Measurements from ENCODE around the gene ACAD8.
"Not testable (repeated sequence)": the region's sequence is repeated elsewhere in the genome, so short reads cannot be mapped to it uniquely, and the experiment has no call there.

Gene ACAD8

DNA sequence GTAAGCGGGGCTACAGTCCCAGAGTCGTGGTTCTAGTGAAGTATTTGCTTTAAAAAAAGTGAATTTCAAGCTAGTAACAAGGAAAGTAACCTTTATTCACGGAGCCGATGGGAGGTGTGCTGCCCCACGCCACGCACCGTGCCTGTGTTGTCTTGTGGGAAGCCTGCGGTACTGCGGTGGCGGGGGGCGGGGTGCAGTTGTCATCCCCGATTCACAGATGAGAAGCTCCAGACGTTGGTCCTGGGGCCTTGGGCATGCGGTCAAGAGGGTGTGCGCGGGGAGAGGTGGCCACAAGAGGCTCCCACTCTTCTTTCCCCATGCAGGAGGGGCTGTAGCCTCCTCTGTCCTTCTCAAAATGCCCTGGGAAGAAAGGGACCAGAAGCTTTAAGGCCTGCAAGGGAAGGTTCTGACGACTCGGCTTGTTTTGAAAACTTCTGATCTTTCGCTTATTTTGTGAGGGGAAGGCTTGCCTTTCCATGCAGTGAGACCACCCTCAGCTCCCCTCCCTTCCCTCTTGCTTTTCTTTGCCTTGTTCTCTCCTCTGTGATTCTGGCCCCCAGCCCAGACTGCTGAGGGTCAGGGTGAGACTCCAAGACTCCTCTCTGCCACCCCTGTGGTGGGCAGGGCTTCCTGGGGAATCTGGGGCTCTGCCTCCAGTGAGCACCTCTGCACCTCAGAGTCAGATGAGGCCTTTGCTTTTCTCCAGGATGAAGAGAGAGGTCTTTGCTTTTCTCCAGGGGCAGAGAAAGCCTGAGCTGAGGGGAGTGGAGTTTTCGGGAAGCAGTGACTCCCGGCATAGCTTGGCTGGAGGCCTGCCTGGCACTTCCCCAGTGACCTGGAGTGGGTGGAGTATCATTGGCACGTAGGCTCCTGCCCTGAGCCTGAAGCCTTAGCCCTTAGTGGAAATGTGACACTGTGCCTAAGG lies 29.0 kb downstream of the ACAD8 start:
- Histone ChIP-seq H3K4me1 (ENCODE audit: insufficient read depth, low read length, poor library complexity, severe bottlenecking) (no peaks in the 10 kb centered on the region), H3K36me3 (ENCODE audit: insufficient read depth, low read length) (no peaks in the 10 kb centered on the region), H3K4me2 (ENCODE audit: low read depth, low read length, poor library complexity, severe bottlenecking) (no peak overlapping the region), H3F3A (ENCODE audit: low read depth) (no peaks in the 10 kb centered on the region), H4K20me1 (ENCODE audit: insufficient read depth, low read length, poor library complexity, severe bottlenecking) (no peaks in the 10 kb centered on the region), H3K4me3 (ENCODE audit: low read length, poor library complexity, severe bottlenecking) (no peak overlapping the region), H3K9ac (ENCODE audit: low read depth, low read length, poor library complexity, severe bottlenecking) (no peak overlapping the region), H3K9me2 (replicated peaks; ENCODE audit: low read depth, low read length) (no peaks in the 10 kb centered on the region), H2AFZ (ENCODE audit: low read length) (no peak overlapping the region), H3K79me2 (ENCODE audit: insufficient read depth, low read length) (no peaks in the 10 kb centered on the region), H3K27me3 (ENCODE audit: insufficient read depth, low read length, poor library complexity, severe bottlenecking) (no peaks in the 10 kb centered on the region), H3K9me3 (ENCODE audit: insufficient read depth, low read depth, low read length) (no peaks in the 10 kb centered on the region)
- no peak for TF ChIP-seq EZH2phosphoT487 (IDR thresholded peaks at IDR 0.05; ENCODE audit: borderline replicate concordance)
- TF ChIP-seq, protein P1, sequence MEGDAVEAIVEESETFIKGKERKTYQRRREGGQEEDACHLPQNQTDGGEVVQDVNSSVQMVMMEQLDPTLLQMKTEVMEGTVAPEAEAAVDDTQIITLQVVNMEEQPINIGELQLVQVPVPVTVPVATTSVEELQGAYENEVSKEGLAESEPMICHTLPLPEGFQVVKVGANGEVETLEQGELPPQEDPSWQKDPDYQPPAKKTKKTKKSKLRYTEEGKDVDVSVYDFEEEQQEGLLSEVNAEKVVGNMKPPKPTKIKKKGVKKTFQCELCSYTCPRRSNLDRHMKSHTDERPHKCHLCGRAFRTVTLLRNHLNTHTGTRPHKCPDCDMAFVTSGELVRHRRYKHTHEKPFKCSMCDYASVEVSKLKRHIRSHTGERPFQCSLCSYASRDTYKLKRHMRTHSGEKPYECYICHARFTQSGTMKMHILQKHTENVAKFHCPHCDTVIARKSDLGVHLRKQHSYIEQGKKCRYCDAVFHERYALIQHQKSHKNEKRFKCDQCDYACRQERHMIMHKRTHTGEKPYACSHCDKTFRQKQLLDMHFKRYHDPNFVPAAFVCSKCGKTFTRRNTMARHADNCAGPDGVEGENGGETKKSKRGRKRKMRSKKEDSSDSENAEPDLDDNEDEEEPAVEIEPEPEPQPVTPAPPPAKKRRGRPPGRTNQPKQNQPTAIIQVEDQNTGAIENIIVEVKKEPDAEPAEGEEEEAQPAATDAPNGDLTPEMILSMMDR (conservative IDR thresholded peaks at IDR 0.05; ENCODE audit: low read length) = no peak

DNA sequence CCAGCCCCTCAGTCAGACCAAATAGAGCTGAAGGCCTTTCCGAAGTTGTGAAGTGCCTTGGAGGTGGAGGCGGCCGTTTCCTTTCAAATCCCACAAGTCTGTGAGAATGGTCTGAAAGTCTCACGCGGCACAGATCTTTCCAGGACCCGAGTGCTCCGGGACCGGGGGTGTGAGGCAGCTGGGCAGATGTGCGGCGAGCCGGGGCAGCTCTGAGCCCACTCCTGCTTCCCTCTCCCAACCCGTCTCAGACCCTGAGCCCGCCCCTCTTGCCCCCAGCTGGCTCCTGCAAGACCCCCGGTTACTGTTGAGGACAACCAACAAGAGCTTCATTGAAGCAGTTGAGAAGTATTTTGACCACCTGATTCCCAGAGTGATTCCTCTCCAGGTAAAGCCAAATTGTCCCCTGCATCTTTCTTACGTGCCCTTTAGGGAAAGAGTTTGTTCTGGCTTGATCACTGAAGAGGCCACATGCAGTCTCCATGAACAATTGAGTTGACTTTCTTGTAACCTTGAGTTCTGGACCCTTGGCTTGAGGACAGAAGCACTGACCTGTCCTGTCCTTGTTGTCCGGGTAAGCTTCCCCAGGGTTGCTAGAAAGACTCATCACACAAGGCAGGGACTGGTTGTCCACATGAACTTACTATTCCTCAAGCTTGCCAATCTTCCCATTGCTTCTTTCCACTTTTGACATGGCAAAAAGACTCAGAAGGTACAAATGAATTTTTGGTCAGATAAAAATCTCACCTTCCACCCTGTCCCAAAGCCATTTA lies 30.3 kb downstream of the ACAD8 start:
- no peaks in the 10 kb centered on the region for H3K9me3 ChIP-seq (ENCODE audit: insufficient read depth, low read depth, low read length)
- H3K9ac ChIP-seq (ENCODE audit: low read depth, low read length, poor library complexity, severe bottlenecking) = no peak overlapping the region
- no peak overlapping the region for H3K4me3 ChIP-seq (ENCODE audit: low read length, poor library complexity, severe bottlenecking)
- H3K9me2 ChIP-seq (replicated peaks; ENCODE audit: low read depth, low read length) = no peaks in the 10 kb centered on the region
- H3K4me1 ChIP-seq (ENCODE audit: insufficient read depth, low read length, poor library complexity, severe bottlenecking) = no peaks in the 10 kb centered on the region
- no peak for TF ChIP-seq EZH2phosphoT487 (IDR thresholded peaks at IDR 0.05; ENCODE audit: borderline replicate concordance)
- TF ChIP-seq, protein P1 (conservative IDR thresholded peaks at IDR 0.05; ENCODE audit: low read length) = no peak
- H3K4me2 ChIP-seq (ENCODE audit: low read depth, low read length, poor library complexity, severe bottlenecking) = no peak overlapping the region
- H2AFZ ChIP-seq (ENCODE audit: low read length) = no peak overlapping the region
- H3K27me3 ChIP-seq (ENCODE audit: insufficient read depth, low read length, poor library complexity, severe bottlenecking) = no peaks in the 10 kb centered on the region
- H3K36me3 ChIP-seq (ENCODE audit: insufficient read depth, low read length) = no peaks in the 10 kb centered on the region
- H3K79me2 ChIP-seq (ENCODE audit: insufficient read depth, low read length) = no peaks in the 10 kb centered on the region
- no peaks in the 10 kb centered on the region for H3F3A ChIP-seq (ENCODE audit: low read depth)
- H4K20me1 ChIP-seq (ENCODE audit: insufficient read depth, low read length, poor library complexity, severe bottlenecking) = no peaks in the 10 kb centered on the region

- not testable (repeated sequence) for H3K4me1 ChIP-seq (ENCODE audit: insufficient read depth, low read length, poor library complexity, severe bottlenecking); H3K9me2 ChIP-seq (replicated peaks; ENCODE audit: low read depth, low read length); H2AFZ ChIP-seq (ENCODE audit: low read length); H3K79me2 ChIP-seq (ENCODE audit: insufficient read depth, low read length); H3F3A ChIP-seq (ENCODE audit: low read depth); H3K27me3 ChIP-seq (ENCODE audit: insufficient read depth, low read length, poor library complexity, severe bottlenecking); H3K9me3 ChIP-seq (ENCODE audit: insufficient read depth, low read depth, low read length); H3K9ac ChIP-seq (ENCODE audit: low read depth, low read length, poor library complexity, severe bottlenecking); H3K4me2 ChIP-seq (ENCODE audit: low read depth, low read length, poor library complexity, severe bottlenecking); H3K4me3 ChIP-seq (ENCODE audit: low read length, poor library complexity, severe bottlenecking); H4K20me1 ChIP-seq (ENCODE audit: insufficient read depth, low read length, poor library complexity, severe bottlenecking); H3K36me3 ChIP-seq (ENCODE audit: insufficient read depth, low read length)
Measured at GRCh38 chr11:134284349-134284748, 31.0 kb downstream of the ACAD8 start.
